Esophagus squamous epithelium (tissue), 4 donors: ENCODE results near the gene CYTH2.

Experiments used
- POLR2A ChIP-seq, 4 donors: fragments of 450-650 bp; IDR thresholded peaks; one replicate each; pipeline ENCODE4 v1.6.1; 2017; ENCODE audit warnings: antibody characterized with exemption in 4 of 4, mild to moderate bottlenecking in 4 of 4, moderate library complexity in 3 of 4
- TF ChIP-seq, protein P1 (sequence below), 6 experiments: fragments of 450-650 bp in 4 of 6; fragments of 200-600 bp in 2 of 6; sonication (generic) in 2 of 6; IDR thresholded peaks; one replicate each; pipeline ENCODE4 v1.5.1; 2016 to 2019; ENCODE audit warnings: antibody characterized with exemption in 6 of 6, mild to moderate bottlenecking in 4 of 6, moderate library complexity in 4 of 6

DNA sequence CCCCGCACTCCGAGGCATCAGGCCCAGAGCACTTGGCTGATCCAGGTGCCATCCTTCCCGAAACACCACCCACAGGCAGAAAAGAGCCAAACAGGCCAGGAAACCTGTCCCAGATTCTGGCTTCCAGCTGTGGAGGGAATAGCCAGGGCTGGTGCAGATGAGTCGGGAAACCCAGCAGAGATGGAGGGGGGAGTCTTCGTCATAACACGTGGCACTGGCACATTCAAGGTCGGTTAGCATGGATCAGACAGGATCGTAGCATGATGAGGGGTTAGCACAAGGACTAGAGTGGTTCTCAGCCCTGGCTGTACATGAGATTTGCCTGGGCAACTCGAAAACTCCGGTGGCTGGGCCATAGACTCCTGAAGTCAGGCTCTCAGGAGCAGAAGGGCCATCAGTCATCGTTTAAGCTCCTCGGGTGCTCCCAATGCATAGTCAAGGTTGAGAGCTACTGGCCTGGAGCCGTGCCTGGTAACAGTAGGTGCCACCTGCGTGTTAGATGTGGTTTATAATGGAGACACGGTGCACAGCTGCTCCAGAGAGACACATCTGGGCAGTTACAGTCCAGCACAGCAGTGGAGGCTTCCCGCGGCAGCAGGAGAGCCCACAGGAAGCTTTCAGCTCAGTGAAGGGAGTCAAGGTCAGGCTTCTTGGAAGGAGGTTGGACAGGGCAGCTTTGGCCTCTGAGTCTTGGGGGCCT, 6.3 kb downstream of the CYTH2 start:
- TF ChIP-seq, protein P1, sequence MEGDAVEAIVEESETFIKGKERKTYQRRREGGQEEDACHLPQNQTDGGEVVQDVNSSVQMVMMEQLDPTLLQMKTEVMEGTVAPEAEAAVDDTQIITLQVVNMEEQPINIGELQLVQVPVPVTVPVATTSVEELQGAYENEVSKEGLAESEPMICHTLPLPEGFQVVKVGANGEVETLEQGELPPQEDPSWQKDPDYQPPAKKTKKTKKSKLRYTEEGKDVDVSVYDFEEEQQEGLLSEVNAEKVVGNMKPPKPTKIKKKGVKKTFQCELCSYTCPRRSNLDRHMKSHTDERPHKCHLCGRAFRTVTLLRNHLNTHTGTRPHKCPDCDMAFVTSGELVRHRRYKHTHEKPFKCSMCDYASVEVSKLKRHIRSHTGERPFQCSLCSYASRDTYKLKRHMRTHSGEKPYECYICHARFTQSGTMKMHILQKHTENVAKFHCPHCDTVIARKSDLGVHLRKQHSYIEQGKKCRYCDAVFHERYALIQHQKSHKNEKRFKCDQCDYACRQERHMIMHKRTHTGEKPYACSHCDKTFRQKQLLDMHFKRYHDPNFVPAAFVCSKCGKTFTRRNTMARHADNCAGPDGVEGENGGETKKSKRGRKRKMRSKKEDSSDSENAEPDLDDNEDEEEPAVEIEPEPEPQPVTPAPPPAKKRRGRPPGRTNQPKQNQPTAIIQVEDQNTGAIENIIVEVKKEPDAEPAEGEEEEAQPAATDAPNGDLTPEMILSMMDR (IDR thresholded peaks at IDR 0.05): no peak
- no peak for TF ChIP-seq POLR2A (IDR thresholded peaks at IDR 0.05)
